K562 (cell line): Measurements from ENCODE around the gene PRSS21. TPM values are rescaled to one million over a fixed set of nuclear protein-coding genes. Genes with fewer than 3 reads are reported as not detected.

Experiments used
- ATAC-seq: fragments of 200-7000 bp; cut with Tn5 transposase; 3 replicates; pipeline ENCODE4 v1.9.1; 2020; ENCODE audit warnings: moderate library complexity
- BruUV-seq: library from RNA; stranded (reverse); fragments of 400-500 nt; replicated peaks from 2 replicates; lab custom pipeline; 2021; lab: Mats Ljungman, UMichigan
- CTCF ChIA-PET: fragments of 300-600 bp; formaldehyde crosslinking; extraction: SDS; loops from one replicate; lab custom pipeline; 2021; ENCODE audit warnings: low intra/inter-chr PET ratio; lab: Yijun Ruan, JAX
- POLR2A ChIA-PET: fragments of 300-600, 350-650 bp; sonication (Branson Sonifier 250); formaldehyde crosslinking; extraction: SDS; loops from one replicate; lab custom pipeline; 2021; ENCODE audit warnings: antibody characterized with exemption, inconsistent platforms; lab: Yijun Ruan, JAX
- DNase-seq, 4 experiments: peaks; one replicate each; pipeline versions ENCODE4 v3.0.0 to v3.0.0-alpha.2; 2011 to 2018; ENCODE audit warnings: low spot score in 3 of 4, mixed read lengths in 3 of 4; ENCODE audit errors: extremely low read depth in 1 of 4
- FAIRE-seq: peaks from 2 replicates; lab custom pipeline; 2011; peaks lifted over from hg19 to GRCh38; lab: Jason Lieb, UNC
- H2AFZ ChIP-seq: 2 replicates; pipeline ENCODE4 v1.6.0; 2011; ENCODE audit warnings: low read depth, low read length, control low read depth, inconsistent platforms
- H3K27ac ChIP-seq: fragments of 200-600 bp; 3 replicates; pipeline ENCODE4 v1.8.0; 2011; ENCODE audit warnings: low read depth, mild to moderate bottlenecking, control low read depth, inconsistent platforms, low read length, moderate library complexity, mixed read lengths; ENCODE audit errors: extremely low read depth
- H3K27me3 ChIP-seq, 2 experiments: fragments of 300-600 bp in 1 of 2; 2 replicates in 1 of 2; 3 replicates in 1 of 2; pipeline versions ENCODE4 v1.6.0 to v1.8.0; 2011; ENCODE audit warnings: inconsistent platforms in 2 of 2, low read length in 2 of 2, mild to moderate bottlenecking in 1 of 2, mixed read lengths in 1 of 2, moderate library complexity in 1 of 2; ENCODE audit not compliant: control insufficient read depth in 2 of 2, insufficient read depth in 2 of 2
- H3K36me3 ChIP-seq: fragments of 300-600 bp; 3 replicates; pipeline ENCODE4 v1.8.0; 2011; ENCODE audit warnings: mild to moderate bottlenecking, low read length, inconsistent platforms; ENCODE audit not compliant: control insufficient read depth, insufficient read depth
- H3K4me1 ChIP-seq, 2 experiments: fragments of 200-600 bp in 1 of 2; replicated peaks in 1 of 2; 2 replicates in 1 of 2; 3 replicates in 1 of 2; pipeline versions ENCODE4 v1.5.1 to v1.8.0; 2011; ENCODE audit warnings: inconsistent platforms in 2 of 2, low read length in 2 of 2, mild to moderate bottlenecking in 1 of 2, mixed read lengths in 1 of 2, moderate library complexity in 1 of 2; ENCODE audit not compliant: control insufficient read depth in 2 of 2, insufficient read depth in 2 of 2
- H3K4me2 ChIP-seq: 2 replicates; pipeline ENCODE4 v1.6.1; 2011; ENCODE audit warnings: low read length, control low read depth, inconsistent platforms, mixed read lengths; ENCODE audit not compliant: insufficient read depth
- H3K4me3 ChIP-seq: fragments of 200-600 bp; sonication (generic), shearing (Covaris generic); 2 replicates; pipeline ENCODE4 v1.5.1; 2016; ENCODE audit warnings: control low read depth, inconsistent platforms
- H3K79me2 ChIP-seq: fragments of 200-600 bp; 3 replicates; pipeline ENCODE4 v1.8.0; 2011; ENCODE audit warnings: low read length, inconsistent platforms; ENCODE audit not compliant: control insufficient read depth, insufficient read depth
- H3K9ac ChIP-seq, 2 experiments: 2 replicates each; pipeline versions ENCODE4 v1.6.0 to v1.6.1; 2011; ENCODE audit warnings: low read depth in 2 of 2, low read length in 2 of 2, control low read depth in 1 of 2, inconsistent platforms in 1 of 2, mild to moderate bottlenecking in 1 of 2, mixed read lengths in 1 of 2; ENCODE audit not compliant: insufficient read depth in 1 of 2
- H3K9me1 ChIP-seq: one replicate; pipeline ENCODE4 v1.6.0; 2011; ENCODE audit warnings: inconsistent platforms, mild to moderate bottlenecking, low read length, moderate library complexity; ENCODE audit not compliant: control insufficient read depth, insufficient read depth
- H3K9me3 ChIP-seq: replicated peaks from 2 replicates; pipeline ENCODE4 v1.5.1; 2011; ENCODE audit warnings: low read depth, low read length, inconsistent platforms; ENCODE audit not compliant: control insufficient read depth, insufficient read depth
- H4K20me1 ChIP-seq: replicated peaks from 2 replicates; pipeline ENCODE4 v1.6.1; 2011; ENCODE audit warnings: low read length, inconsistent platforms, mixed read lengths; ENCODE audit not compliant: control insufficient read depth, insufficient read depth
- EP400 ChIP-seq: fragments of 450-650 bp; IDR thresholded peaks from 2 replicates; pipeline ENCODE4 v1.6.1; 2017; ENCODE audit warnings: antibody characterized with exemption, mild to moderate bottlenecking, moderate library complexity
- MAZ ChIP-seq, 2 experiments: fragments of 450-650 bp in 1 of 2; sonication (generic) in 1 of 2; formaldehyde crosslinking; IDR thresholded peaks in 1 of 2; conservative IDR thresholded peaks in 1 of 2; 2 replicates each; pipeline versions ENCODE4 v1.4.0 to v1.5.0; 2020; ENCODE audit warnings: mild to moderate bottlenecking in 1 of 2, missing genetic modification reagents in 1 of 2
- MXI1 ChIP-seq: IDR thresholded peaks from 2 replicates; pipeline ENCODE4 v1.6.1; 2011; ENCODE audit warnings: low read depth, mild to moderate bottlenecking, improper control_type of control experiment, low read length
- PCBP2 ChIP-seq: fragments of 200-400 bp; formaldehyde crosslinking; IDR thresholded peaks from 2 replicates; pipeline ENCODE4 v1.6.1; 2018; ENCODE audit warnings: low read length, low read depth, mild to moderate bottlenecking, moderate library complexity; ENCODE audit not compliant: poor library complexity, severe bottlenecking
- TRIM28 ChIP-seq: fragments of 450-650 bp; IDR thresholded peaks from 2 replicates; pipeline ENCODE4 v1.6.1; 2017
- WGBS: fragments of 100-300 bp; shearing (Covaris generic); methylation state at CpG from one replicate; pipeline ENCODE4 v1.1.6; 2016; ENCODE audit warnings: low coverage, mixed read lengths; ENCODE audit not compliant: insufficient coverage; ENCODE audit errors: missing lambda C conversion rate; 5-methylcytosine and 5-hydroxymethylcytosine counted together
- in situ Hi-C: fragments of 300-500 bp; cut with MboI; formaldehyde crosslinking; loops from 4 replicates; pipeline ENCODE4 v1.15.0; 2018; ENCODE audit warnings: inconsistent platforms, mixed read lengths
- intact Hi-C: fragments of 100-400 bp; cut with micrococcal nuclease; formaldehyde crosslinking; loops from 2 replicates; pipeline ENCODE4 v1.14.2; 2022
- polyA plus RNA-seq, 8 experiments: library from polyadenylated mRNA; depleted of rRNA in 4 of 8; stranded (reverse) in 5 of 8; unstranded in 3 of 8; fragments of >200 nt; fragmentation: Nextera tagmentation in 2 of 8; fragmentation: Illumina TruSeq in 1 of 8; extraction: Ambion mirVana in 2 of 8; extraction: Trizol in 1 of 8; gene quantifications; 2 replicates each; pipeline versions ENCODE4 v1.2.1 to v1.2.3, GENCODE V29; 2011 to 2014; ENCODE audit warnings: inconsistent platforms in 1 of 8, missing spikeins in 1 of 8
- total RNA-seq, 7 experiments: library from RNA; depleted of rRNA in 6 of 7; stranded (reverse); fragments of >200 nt in 6 of 7; fragmentation: Illumina TruSeq in 2 of 7; extraction: Trizol in 2 of 7; gene quantifications; 2 replicates each; pipeline versions ENCODE4 v1.2.1 to v1.2.3, GENCODE V29; 2011 to 2021; ENCODE audit warnings: low replicate concordance in 1 of 7
- TF ChIP-seq, protein P1 (sequence below), 3 experiments: IDR thresholded peaks in 2 of 3; conservative IDR thresholded peaks in 1 of 3; 2 replicates each; pipeline ENCODE4 v1.5.1; 2011 to 2012; ENCODE audit warnings: low read length in 3 of 3, mild to moderate bottlenecking in 3 of 3, control low read depth in 2 of 3, improper control_type of control experiment in 1 of 3, inconsistent platforms in 1 of 3, low read depth in 1 of 3, mixed read lengths in 1 of 3, moderate library complexity in 1 of 3; ENCODE audit not compliant: insufficient read depth in 2 of 3
- TF ChIP-seq, protein P2 (sequence below): sonication (generic); formaldehyde crosslinking; IDR thresholded peaks from 2 replicates; pipeline ENCODE4 v1.8.0; 2022; ENCODE audit warnings: mild to moderate bottlenecking, missing genetic modification reagents
- TF ChIP-seq, protein P3 (sequence below): fragments of 200-800 bp; sonication (Bioruptor generic); IDR thresholded peaks from 2 replicates; pipeline ENCODE4 v1.6.1; 2016; ENCODE audit warnings: missing genetic modification characterization, missing compliant biosample characterization

Gene PRSS21
- total and polyA plus RNA-seq, 9 of the 15 experiments (the other 6 are each of a cell fraction or from before 2014, with no cell fraction given) = 12.1 to 121 (median 61.3) TPM

DNA sequence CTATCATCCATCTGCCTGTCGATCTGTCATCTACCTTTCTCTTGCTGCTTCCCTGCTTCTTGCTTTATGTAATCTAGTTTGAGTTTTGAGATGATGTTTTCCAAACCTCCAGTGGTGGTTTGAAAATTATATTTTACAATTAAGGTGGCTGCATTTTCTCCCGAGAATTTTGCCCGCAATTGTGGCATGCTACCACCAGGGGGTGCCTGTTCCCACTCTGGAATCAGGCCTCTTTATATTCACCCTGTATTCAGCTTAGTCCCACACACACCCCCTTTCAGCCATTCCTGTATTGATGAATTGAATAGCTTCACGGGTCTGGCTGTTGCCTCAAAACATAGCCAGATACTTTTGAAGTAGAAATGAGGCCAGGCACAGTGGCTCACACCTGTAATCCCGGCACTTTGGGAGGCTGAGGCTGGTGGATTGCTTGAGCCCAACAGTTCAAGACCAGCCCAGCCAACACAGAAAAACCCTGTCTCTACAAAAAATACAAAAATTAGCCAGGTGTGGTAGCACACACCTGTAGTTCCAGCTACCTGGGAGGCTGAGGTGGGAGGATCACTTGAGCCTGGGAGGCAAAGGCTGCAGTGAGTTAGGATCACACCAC is 37.8 kb downstream of the PRSS21 start:
- FAIRE-seq (no peak), DNase-seq (peak in 3 of 4 experiments; percentile 30 to 61 (median 57)), ATAC-seq (no peak)
- H3K27ac ChIP-seq = no peak overlapping the region
- H3K9me3 ChIP-seq = peaks cover 7% of the 10 kb centered on the region
- H3K9me1 ChIP-seq = no peaks in the 10 kb centered on the region
- ChIA-PET POLR2A (interaction anchor here (0.6 kb wide), 1 partner anchor 24 kb away, joined by 3 read pairs; no protein-coding TSS in a partner anchor), CTCF (interaction anchor here (0.9 kb wide), 1 partner anchor 13 kb away, joined by 4 read pairs; no protein-coding TSS in a partner anchor)
- H3K4me2 ChIP-seq = no peak overlapping the region
- BruUV-seq = no TSS peak
- WGBS = 6% methylated on average over 5 of the region's 5 CpGs
- H3K4me3 ChIP-seq = no peak overlapping the region
- H2AFZ ChIP-seq = no peak overlapping the region
- H4K20me1 ChIP-seq = no peaks in the 10 kb centered on the region
- intact Hi-C loops (no loop called here), in situ Hi-C loops (no loop called here)
- H3K79me2 ChIP-seq = no peaks in the 10 kb centered on the region
- peaks cover 0 to 23% of the 10 kb centered on the region in 2 experiments; a peak in 1 of 5 replicates for H3K27me3 ChIP-seq
- no peaks in the 10 kb centered on the region for H3K36me3 ChIP-seq
- no peak overlapping the region for H3K9ac ChIP-seq
- peaks cover 7 to 62% of the 10 kb centered on the region in 2 experiments; a peak in 3 of 5 replicates for H3K4me1 ChIP-seq
- no peak for TF ChIP-seq EP400
- TF ChIP-seq, protein P1, sequence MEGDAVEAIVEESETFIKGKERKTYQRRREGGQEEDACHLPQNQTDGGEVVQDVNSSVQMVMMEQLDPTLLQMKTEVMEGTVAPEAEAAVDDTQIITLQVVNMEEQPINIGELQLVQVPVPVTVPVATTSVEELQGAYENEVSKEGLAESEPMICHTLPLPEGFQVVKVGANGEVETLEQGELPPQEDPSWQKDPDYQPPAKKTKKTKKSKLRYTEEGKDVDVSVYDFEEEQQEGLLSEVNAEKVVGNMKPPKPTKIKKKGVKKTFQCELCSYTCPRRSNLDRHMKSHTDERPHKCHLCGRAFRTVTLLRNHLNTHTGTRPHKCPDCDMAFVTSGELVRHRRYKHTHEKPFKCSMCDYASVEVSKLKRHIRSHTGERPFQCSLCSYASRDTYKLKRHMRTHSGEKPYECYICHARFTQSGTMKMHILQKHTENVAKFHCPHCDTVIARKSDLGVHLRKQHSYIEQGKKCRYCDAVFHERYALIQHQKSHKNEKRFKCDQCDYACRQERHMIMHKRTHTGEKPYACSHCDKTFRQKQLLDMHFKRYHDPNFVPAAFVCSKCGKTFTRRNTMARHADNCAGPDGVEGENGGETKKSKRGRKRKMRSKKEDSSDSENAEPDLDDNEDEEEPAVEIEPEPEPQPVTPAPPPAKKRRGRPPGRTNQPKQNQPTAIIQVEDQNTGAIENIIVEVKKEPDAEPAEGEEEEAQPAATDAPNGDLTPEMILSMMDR (IDR thresholded peaks at IDR 0.05 in 2 of 3, conservative IDR thresholded peaks at IDR 0.05 in 1 of 3; ENCODE audit: insufficient read depth in 2 of 3, low read depth in 1 of 3, low read length in 3 of 3) = peak; percentile 54 to 75 (median 68)
- no peak for TF ChIP-seq PCBP2
- no peak for TF ChIP-seq MXI1
- TF ChIP-seq, protein P2, sequence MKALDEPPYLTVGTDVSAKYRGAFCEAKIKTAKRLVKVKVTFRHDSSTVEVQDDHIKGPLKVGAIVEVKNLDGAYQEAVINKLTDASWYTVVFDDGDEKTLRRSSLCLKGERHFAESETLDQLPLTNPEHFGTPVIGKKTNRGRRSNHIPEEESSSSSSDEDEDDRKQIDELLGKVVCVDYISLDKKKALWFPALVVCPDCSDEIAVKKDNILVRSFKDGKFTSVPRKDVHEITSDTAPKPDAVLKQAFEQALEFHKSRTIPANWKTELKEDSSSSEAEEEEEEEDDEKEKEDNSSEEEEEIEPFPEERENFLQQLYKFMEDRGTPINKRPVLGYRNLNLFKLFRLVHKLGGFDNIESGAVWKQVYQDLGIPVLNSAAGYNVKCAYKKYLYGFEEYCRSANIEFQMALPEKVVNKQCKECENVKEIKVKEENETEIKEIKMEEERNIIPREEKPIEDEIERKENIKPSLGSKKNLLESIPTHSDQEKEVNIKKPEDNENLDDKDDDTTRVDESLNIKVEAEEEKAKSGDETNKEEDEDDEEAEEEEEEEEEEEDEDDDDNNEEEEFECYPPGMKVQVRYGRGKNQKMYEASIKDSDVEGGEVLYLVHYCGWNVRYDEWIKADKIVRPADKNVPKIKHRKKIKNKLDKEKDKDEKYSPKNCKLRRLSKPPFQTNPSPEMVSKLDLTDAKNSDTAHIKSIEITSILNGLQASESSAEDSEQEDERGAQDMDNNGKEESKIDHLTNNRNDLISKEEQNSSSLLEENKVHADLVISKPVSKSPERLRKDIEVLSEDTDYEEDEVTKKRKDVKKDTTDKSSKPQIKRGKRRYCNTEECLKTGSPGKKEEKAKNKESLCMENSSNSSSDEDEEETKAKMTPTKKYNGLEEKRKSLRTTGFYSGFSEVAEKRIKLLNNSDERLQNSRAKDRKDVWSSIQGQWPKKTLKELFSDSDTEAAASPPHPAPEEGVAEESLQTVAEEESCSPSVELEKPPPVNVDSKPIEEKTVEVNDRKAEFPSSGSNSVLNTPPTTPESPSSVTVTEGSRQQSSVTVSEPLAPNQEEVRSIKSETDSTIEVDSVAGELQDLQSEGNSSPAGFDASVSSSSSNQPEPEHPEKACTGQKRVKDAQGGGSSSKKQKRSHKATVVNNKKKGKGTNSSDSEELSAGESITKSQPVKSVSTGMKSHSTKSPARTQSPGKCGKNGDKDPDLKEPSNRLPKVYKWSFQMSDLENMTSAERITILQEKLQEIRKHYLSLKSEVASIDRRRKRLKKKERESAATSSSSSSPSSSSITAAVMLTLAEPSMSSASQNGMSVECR (CRISPR knock-in tag) = no peak
- TF ChIP-seq MAZ (CRISPR knock-in tag; conservative IDR thresholded peaks at IDR 0.05 in 1 of 2, IDR thresholded peaks at IDR 0.05 in 1 of 2) = no peak
- TF ChIP-seq, protein P3, sequence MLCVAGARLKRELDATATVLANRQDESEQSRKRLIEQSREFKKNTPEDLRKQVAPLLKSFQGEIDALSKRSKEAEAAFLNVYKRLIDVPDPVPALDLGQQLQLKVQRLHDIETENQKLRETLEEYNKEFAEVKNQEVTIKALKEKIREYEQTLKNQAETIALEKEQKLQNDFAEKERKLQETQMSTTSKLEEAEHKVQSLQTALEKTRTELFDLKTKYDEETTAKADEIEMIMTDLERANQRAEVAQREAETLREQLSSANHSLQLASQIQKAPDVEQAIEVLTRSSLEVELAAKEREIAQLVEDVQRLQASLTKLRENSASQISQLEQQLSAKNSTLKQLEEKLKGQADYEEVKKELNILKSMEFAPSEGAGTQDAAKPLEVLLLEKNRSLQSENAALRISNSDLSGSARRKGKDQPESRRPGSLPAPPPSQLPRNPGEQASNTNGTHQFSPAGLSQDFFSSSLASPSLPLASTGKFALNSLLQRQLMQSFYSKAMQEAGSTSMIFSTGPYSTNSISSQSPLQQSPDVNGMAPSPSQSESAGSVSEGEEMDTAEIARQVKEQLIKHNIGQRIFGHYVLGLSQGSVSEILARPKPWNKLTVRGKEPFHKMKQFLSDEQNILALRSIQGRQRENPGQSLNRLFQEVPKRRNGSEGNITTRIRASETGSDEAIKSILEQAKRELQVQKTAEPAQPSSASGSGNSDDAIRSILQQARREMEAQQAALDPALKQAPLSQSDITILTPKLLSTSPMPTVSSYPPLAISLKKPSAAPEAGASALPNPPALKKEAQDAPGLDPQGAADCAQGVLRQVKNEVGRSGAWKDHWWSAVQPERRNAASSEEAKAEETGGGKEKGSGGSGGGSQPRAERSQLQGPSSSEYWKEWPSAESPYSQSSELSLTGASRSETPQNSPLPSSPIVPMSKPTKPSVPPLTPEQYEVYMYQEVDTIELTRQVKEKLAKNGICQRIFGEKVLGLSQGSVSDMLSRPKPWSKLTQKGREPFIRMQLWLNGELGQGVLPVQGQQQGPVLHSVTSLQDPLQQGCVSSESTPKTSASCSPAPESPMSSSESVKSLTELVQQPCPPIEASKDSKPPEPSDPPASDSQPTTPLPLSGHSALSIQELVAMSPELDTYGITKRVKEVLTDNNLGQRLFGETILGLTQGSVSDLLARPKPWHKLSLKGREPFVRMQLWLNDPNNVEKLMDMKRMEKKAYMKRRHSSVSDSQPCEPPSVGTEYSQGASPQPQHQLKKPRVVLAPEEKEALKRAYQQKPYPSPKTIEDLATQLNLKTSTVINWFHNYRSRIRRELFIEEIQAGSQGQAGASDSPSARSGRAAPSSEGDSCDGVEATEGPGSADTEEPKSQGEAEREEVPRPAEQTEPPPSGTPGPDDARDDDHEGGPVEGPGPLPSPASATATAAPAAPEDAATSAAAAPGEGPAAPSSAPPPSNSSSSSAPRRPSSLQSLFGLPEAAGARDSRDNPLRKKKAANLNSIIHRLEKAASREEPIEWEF (CRISPR knock-in tag) = no peak
- TF ChIP-seq TRIM28 = 0 out of 2 replicates have a peak, but pooled peaks have one; percentile 55
